D341Med (cell line): ENCODE measurements around the gene TMEM164.
"Not testable (repeated sequence)": the region's sequence is repeated elsewhere in the genome, so short reads cannot be mapped to it uniquely, and the experiment has no call there.

Experiments
- DNase-seq: peaks from one replicate; pipeline ENCODE4 v3.0.0; 2012; ENCODE audit warnings: low spot score

The TMEM164 gene

GRCh38 chrX:110133735-110134370 lies 130.9 kb downstream of the TMEM164 start:
- no peak for DNase-seq

- no peak for DNase-seq
These were observed 132.7 kb downstream of the TMEM164 start for GRCh38 chrX:110135618-110136017.

- no peak for DNase-seq
These were observed 133.2 kb downstream of the TMEM164 start for GRCh38 chrX:110136136-110136535.

- DNase-seq = no peak
These were observed 135.6 kb downstream of the TMEM164 start for GRCh38 chrX:110138557-110138956.

GRCh38 chrX:110139172-110139571 lies 136.3 kb downstream of the TMEM164 start:
- no peak for DNase-seq

- DNase-seq = no peak
These were observed 139.2 kb downstream of the TMEM164 start for GRCh38 chrX:110142096-110142495.

- DNase-seq = no peak
These were observed 140.7 kb downstream of the TMEM164 start for GRCh38 chrX:110143454-110144210.

GRCh38 chrX:110145311-110145710 lies 142.4 kb downstream of the TMEM164 start:
- DNase-seq = no peak

- no peak for DNase-seq
These were observed 142.9 kb downstream of the TMEM164 start for GRCh38 chrX:110145854-110146253.

- peak; percentile 50 for DNase-seq
These were observed 143.6 kb downstream of the TMEM164 start for GRCh38 chrX:110146521-110146920.

GRCh38 chrX:110153244-110153643 lies 150.3 kb downstream of the TMEM164 start:
- no peak for DNase-seq

GRCh38 chrX:110153896-110154295 lies 151.0 kb downstream of the TMEM164 start:
- no peak for DNase-seq

- not testable (repeated sequence) for DNase-seq
These were observed 151.4 kb downstream of the TMEM164 start for GRCh38 chrX:110154328-110154727.

GRCh38 chrX:110155759-110156158 lies 152.8 kb downstream of the TMEM164 start:
- no peak for DNase-seq

GRCh38 chrX:110156167-110156754 lies 153.3 kb downstream of the TMEM164 start:
- DNase-seq = no peak

- DNase-seq = no peak
These were observed 154.5 kb downstream of the TMEM164 start for GRCh38 chrX:110157444-110157843.

GRCh38 chrX:110159235-110159634 lies 156.3 kb downstream of the TMEM164 start:
- no peak for DNase-seq

GRCh38 chrX:110159865-110160264 lies 157.0 kb downstream of the TMEM164 start:
- no peak for DNase-seq

GRCh38 chrX:110161361-110161686 lies 158.4 kb downstream of the TMEM164 start:
- DNase-seq = no peak

GRCh38 chrX:110162131-110162530 lies 159.2 kb downstream of the TMEM164 start:
- DNase-seq = no peak

GRCh38 chrX:110162867-110163266 lies 160.0 kb downstream of the TMEM164 start:
- no peak for DNase-seq

- DNase-seq = no peak
These were observed 160.6 kb downstream of the TMEM164 start for GRCh38 chrX:110163488-110163887.

GRCh38 chrX:110167952-110168451 lies 165.1 kb downstream of the TMEM164 start:
- DNase-seq = peak; percentile 55
